Head of caudate nucleus (tissue), 42 donors: ENCODE measurements around the gene RNF113B.

Source experiments
- DNase-seq, 42 donors: peaks; one replicate each; pipeline versions ENCODE4 v3.0.0 to v3.0.0-alpha.2; 2020 to 2021; ENCODE audit warnings: mixed read lengths in 7 of 42
- intact Hi-C: fragments of 100-400 bp; cut with DNase I; formaldehyde crosslinking; loops from one replicate; pipeline ENCODE4 v1.15.0; 2022

The RNF113B gene

DNA sequence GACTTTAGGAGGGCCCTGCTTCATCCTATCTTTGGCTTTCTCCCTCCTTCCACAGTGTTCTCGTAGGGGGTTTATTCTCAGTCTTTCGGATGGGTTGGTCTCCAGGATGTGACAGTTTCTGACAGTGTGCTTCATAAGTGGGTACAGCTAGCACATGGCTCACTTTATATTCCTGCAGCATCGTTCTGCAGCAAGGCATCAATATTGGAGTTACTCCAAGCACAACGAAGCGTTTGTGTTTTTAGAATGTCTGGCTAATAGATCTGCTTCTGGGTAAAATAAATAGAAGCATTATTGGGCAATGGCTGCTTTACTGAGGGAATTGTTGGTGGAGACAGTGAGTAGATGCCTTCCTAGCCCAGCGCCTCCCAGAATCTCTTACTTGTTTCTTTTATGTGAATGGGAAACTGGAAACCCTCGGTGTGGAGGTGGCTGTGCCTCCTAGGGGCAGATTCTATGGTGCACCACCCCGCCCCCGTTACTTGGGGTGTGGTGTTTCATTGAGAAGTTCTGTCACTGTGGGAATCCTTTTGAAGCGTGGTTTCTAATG lies 32.2 kb downstream of the RNF113B start:
- peak in 8 of 42 donors; percentile 4 to 46 (median 14) for DNase-seq
- intact Hi-C loops: no loop called here

DNA sequence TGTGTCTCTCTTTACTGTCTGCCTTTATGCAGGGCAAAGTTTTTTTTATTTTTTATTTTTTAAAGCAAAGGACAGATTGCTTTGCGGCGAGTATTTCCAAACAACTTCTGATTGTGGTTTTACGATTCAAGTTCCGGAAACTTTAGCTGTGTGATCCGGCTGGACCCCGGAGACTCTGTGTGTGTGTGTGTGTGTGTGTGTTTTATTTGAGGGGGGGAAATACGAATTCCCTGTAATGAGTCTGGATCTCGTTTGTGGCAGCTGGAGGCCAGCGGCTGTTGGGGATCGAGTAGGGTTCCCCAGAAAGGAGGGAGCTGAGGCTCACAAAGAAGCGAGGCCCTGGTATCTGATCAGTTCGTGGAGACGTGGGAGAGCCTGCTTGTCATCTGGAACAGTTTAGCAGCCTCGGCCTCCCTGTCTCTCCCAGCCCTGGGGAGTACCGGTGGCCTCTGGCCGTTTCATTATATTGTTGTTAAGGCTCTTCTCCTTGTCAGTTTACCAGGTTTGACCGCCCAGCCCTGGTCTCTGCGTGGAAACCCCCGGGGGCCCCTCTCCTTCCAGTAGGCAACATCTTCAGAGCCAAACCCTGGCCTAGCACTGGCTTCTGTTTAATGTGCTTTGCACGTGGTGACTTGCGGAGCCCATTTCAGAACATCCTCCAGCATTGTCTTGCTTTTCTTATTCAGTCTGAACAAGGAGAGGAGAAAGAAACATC lies 32.9 kb downstream of the RNF113B start:
- peak in 2 of 42 donors; percentile 2 to 6 for DNase-seq
- intact Hi-C loops: no loop called here

DNA sequence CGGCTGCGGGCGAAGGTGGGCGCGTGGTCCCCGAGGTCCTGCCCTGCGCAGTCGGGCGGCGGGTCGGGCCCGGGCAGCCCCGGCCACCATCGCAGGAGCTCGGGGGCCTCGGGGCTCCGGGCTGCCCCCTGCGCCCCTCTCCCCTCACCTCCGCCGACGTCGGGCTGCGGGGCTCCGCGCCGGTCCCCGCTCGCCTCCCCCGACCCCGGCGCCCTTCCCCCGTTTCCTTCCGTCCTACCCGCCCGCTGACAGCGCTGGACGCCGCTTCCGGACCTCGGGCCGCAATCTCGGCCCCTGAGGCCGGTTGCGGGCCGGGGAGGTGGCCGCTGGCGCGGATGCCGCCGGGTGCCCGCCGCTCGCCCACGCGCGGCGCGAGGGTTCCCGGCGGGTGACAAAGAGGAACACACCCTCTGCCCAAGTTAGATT lies 33.5 kb downstream of the RNF113B start:
- peak in 2 of 42 donors; percentile 5 to 29 for DNase-seq

DNA sequence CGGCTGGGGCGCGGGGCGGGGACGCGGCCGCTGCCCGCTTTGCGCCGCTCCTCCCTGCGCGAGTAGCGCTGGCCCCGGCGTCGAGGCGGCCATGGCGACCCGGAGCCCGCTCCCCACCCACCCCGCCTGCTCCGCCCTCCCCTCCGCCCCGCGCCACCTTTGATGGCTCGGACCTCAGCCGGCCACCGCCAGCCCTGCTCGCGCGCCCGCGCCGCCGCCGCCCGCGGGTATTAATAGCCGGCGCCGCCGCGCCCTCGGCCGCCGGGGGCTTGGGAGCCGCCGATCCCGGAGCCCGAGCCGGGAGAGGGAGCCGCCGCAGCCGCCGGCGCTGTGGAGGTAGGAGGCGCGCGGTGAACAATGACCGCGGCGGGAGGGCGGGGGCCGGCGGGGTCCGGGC lies 33.9 kb downstream of the RNF113B start:
- intact Hi-C loops: no loop called here
- DNase-seq: peak in 13 of 42 donors; percentile 10 to 48 (median 26)

More for the DNA sequence above, 33.5 kb downstream of the RNF113B start:
- intact Hi-C loops: no loop called here

DNA sequence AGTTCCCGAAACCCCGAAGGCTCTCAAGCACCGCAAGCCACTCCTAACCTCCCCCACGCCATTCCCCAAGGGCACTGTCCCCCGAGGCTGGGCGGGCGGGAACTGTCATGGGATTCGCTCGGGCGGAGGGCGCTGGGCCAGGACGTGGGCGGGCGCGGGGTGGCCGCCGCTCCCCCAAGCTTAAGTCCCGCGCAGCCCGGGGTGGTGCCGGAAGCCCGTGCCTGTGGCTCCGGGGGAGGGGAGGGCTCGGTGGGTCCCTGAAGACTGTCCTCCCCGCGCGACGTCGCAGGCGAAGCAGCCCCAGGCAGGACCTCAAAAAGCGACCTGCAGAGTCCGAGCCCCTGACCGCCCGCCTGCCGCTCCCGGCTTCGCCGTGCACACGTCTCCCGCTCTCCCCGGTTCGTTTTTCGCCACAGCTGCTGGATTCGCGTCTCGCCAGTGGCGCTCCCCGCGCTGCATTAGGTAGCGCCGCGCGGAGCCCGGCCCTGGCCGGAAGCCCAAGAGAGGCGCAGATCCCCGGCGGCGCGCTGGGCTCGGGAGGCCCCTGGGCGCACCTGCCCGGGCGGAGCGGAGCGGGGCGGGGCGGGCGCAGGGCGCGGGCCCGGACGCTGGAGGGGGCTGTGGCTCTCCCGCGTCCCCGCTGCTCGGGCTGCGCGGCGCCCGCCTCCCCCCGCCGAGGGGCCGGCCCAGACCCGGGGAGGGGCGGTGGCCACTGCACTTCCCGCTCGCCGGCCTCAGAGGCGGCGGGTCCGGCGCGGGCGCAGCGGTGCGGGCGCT lies 34.5 kb downstream of the RNF113B start, which contains the start of gene FARP1:
FARP1 (plus strand) TSS at position 715 of the 777 bp plus-strand sequence. CDS start 70,149 bp downstream, outside the sequence.
- peak in 39 of 42 donors; percentile 13 to 75 (median 45) for DNase-seq
- intact Hi-C loops: no loop called here

DNA sequence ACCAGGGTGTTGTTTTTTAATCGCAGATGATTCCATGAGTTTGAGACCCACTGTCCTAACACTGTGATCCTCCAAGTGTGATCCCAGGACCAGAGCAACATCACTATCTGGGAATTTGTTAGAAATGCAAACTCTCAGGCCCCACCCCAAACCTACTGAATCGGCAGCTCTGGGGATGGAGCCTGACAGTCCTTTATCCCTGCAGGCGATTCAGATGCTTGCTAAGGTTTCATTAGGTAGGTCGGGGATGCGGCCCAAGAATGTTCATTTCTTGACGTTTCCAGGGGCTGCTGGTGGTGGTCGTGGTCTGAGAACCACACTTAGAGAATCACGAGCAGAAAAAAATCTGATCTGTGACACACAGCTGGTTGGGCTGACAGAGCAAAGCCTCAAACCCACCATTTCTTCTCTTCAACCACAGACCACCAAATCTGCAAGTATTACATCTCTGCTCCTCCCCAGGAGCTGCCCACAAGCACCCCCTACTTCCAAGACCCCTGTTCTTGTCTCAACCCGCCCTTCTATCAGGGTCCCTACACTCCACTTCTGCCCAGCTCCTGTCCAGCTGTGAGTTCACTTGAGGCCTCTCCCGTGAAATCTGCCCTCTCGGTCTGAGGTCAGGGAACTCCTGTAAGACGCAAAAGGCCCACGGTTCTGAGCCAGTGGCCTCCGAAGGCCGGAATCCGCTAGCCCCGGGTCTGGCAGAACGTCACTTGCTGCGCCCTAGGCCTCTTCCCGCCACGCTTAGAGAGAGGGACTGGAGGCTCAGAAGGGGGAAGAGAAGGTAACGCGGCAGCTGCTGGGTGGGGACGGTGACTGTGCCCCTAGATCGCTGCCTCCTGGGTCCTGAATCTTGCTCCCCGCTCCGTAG lies 35.3 kb downstream of the RNF113B start:
- peak in 6 of 42 donors; percentile 1 to 30 (median 10) for DNase-seq
- intact Hi-C loops: no loop called here

DNA sequence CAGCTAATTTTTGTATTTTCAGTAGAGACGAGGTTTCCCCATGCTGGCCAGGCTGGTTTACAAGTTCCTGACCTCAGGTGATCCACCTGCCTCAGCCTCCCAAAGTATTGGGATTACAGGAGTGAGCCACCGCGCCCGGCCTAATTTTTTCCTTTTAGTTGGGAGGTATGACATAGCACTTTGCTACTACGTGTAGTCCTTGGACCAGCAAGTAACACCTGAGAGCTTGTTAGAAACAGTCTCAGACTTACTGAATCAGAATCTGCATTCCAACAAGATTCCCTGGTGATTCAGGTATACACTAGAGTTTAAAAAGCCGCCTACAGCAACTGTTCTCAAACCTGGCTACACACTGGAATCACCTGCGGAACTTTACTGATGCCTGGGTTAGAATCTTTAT lies 36.0 kb downstream of the RNF113B start:
- no peak for DNase-seq
- intact Hi-C loops: no loop called here

DNA sequence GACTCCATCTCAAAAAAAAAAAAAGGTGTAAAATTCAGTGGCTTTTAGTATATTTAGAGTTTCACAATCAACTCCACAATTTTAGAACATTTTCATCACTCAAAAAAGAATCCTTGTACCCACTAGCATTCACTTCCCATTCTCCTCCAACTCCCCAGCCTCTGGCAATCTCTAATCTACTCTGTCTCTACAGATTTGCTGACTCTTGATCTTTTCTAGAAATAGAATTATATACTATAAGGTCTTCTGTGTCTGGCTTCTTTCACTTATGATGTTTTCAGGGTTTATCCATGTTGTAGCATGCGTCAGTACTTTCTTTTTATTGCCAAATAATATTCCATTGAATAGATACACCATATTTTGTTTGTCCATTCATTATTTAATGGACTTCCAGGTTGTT lies 42.2 kb downstream of the RNF113B start:
- intact Hi-C loops: no loop called here
- no peak for DNase-seq

DNA sequence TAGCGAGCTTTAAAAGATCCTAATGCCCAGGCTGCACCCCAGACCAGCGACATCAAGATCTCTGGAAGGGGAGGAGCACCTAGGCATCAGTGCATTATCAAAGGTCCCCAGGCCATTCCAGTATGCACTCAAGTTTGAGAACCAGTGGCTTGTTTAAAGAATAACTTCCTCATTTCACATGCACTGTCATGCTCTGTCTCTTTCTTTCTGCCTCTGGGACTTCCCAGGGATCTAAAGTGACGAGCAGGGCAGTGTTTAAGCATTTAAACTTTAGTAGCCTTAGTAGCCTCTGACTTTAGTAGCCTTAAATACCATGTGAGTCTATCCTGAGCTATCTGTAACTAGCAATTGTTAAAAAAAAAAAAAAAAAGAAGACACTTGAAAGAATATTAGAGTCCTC lies 43.1 kb downstream of the RNF113B start:
- intact Hi-C loops: no loop called here
- DNase-seq: no peak

DNA sequence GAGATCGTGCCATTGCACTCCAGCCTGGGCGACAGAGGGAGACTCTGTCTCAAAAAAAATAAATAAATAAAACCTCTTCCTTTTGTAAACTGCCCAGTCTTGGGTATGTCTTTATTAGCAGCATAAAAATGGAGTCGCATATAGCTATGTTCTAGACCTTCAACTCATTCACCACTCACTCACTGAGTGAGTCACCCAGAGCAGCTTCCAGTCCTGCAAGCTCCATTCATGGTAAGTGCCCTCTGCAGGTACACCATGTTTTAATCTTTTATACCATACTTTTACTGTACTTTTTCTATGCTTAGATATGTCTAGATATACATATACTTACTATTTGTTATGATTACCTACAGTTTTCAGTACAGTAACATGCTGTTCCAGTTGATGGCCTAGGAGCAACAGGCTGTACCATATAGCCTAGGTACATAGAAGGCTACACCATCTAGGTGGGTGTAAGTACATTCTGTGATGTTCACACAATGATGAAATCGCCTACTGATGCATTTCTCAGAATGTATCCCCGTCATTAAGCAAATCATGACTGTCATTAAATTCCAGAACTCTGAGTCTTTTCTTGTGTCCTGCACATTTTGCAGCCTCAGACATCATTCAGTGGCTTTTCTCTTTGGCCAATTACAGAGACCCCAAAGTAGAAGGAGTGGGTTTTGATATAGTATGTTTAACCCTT lies 47.9 kb downstream of the RNF113B start:
- DNase-seq: no peak
- intact Hi-C loops: no loop called here
